ENCODE data around the gene HAUS7.
A peak's percentile ranks its signal among the peaks of the same experiment; 100 is the strongest.

HAUS7 gene

DNA sequence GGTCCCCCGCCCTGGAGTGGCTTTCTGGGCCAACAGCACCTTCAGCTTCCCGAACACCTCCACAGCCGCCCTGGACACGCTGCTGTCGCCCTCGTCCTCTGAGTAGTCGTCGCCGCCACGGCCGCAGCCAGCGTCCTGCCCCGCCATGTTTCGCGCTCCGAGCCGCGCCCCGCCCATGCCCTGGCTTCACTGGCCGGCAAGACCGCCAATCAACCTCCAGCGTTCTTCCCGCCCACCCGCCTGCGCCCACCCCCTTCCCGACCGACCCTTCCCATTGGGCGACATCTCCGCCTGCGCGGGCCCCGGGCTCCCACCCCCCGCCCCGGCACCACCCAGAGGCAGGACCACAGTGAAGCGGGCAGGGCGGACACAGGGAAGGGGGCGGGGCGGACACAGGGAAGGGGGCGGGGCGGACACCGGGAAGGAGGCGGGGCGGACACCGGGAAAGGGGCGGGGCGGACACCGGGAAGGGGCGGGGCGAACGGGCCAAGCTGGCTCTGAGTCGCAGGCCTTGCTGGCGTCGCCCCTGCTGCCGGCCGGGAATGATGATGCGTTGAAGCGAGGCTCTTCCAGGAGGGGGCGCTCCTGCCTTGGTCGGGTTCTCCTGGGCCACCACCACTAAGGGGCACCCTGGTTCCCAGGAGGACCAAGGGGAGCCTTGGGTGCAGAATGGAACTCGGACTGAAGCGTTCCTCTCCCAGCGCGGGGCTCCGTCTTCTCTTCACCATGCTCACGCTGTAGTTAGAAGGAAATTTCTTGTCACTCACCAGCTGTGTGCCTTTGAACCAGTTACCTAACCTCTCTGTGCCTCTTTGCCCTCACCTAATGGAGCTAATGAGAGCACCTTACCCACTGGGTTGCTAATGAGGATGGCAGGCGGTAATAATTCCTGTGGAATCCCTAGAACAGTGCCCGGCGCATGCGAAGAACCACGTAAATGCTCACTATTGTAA, at the start of gene HAUS7:
Gene HAUS7 (minus strand): TSS at position 166 of the 953 bp plus-strand sequence. CDS start 19 bp downstream, at position 147.
- DNase-seq (ENCODE audit: low read depth in 3 of 3), result peak; percentile 69 to 85 (median 74)

DNA sequence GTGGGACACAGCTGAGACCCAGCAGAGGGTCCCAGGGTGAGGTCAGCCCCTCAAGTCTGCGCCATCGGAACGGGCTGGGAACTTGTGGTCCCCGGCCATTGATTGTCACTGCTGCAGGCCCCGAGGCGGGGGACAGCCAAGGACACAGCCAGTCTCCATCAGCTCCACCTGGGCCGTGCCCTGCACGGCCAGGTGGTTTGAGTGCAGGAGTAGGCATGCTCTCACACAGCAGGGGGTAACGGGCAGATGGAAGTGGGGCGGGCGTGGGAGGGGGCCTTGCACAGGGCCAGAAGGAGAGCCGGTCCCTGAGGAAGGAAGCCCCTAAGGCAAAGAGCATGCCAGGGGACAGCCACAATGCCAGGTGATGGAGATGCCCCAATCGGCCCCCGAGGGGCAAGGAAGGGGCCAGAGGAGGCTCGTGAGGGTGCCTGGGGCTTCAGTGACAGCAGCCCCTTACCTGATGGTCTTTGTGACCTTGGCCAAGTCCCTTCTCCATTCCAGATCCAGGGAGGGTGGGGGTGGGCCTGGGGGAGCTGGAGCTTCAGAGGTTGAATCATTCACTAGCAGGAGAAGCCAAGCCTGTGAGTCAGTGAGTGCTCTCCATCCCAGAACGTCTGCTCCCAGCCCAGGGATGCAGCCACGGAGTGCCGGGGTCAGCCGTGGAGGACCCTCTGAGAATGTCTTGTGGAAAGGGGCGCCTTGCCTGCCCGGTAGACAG, 49.4 kb upstream of the HAUS7 start:
- DNase-seq (ENCODE audit: low read depth in 3 of 3), result no peak

DNA sequence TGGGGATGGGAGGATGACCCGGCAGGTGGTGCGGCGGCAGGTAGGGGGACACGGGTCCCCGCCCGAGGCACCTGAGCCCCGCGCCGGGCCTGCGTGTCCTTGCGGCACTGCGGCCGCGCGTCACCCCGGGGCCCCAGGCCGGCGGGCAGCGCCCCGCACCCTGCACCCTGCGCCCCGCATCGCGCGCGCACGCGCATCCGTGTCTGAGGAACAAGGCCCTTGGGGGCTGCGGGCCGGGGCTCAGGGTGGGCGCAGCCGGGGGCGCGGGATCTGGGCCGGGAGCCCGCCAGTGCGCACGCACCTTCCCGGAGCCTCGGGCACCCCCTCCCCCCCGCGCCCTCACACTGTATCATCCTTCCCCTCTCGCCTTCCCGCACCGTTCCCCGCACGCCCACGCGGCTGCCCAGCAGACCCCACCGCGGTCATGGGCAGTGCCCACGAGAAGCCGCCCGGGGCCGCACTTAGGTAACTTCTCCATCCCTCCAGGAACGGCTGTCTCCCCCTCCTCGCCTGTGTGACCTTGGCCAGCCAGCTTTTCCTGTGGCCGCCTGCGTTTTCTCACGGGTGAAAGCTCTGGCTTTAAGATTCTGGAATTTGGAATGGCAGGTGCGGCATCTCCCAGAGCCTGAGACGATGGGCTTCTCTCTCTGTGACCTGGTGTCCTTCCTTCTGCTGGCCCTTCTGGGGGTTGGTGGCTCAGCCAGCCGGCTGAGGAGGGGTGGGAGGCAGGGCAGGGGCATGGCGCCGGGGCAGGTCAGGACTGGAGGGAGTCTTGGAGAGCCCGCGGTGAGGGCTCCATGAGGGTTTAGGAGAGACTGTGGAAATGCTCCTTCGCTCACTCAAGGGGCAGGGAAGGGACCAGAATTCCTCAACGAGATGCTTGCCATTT, 47.8 kb upstream of the HAUS7 start:
- DNase-seq (ENCODE audit: low read depth in 3 of 3), result no peak

DNA sequence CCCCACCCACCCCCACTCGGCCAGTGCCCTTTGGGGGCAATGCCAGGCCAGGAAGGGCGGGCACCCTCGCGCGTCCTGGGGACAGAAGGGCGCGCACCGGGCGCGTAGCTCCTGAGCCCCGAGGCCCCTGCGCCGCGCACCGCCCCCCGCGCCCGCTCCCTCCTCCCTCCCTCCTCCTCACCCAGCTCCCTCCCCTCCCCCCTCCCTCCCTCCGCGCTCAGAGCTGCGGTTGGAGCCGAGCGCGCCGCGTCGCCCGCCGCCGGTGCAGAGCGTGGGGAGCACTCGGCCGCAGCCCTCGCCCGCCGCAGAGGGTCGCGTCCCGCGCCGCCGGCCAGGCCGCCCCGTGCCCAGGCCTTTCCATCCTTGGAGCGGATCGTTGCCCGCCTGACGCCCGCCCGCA, 47.0 kb upstream of the HAUS7 start, which contains the start of gene ATP2B3:
Gene ATP2B3 (plus strand): TSS at position 220 of the 400 bp plus-strand sequence. CDS start 18,606 bp downstream, outside the sequence.
- no peak for DNase-seq (ENCODE audit: low read depth in 3 of 3)

DNA sequence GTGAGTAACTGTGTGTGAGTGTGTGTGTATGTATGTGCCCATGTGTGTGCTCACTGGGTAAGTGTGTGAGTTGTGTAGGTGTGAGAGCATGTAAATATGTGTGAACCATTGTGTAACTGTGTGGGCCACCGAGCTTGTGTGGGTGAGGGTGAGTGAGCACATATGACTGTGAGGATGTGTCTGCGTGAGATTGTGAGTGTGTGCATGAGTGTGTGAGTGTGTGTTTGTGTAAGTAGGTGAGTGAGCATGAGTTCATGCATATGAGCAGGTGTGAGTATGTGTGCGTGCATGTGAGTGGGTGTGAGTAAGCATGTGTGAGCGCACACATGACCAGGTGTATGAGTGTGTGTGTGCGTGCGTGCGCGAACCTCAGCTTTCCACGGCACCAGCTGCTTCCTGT, 45.7 kb upstream of the HAUS7 start:
- no peak for DNase-seq (ENCODE audit: low read depth in 3 of 3)

DNA sequence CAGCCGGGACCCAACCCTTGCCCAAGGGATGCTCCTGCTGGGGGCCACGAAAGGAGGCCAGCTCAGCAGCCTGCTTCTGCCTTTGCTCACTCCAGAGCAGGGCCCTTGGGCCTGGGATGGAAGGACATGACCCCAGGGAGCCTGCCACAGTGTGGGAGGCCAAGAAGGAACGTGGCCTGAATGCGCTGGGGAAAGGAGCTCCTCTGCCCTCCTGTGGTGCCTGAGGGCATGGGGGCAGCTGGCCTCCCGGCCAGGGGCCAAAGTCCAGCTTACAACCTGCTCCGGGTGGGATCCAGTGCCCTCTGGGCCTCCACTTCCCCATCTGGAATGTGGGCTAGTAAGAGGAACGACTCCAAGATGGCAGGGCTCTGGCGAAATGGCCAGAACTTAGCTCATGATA, 45.1 kb upstream of the HAUS7 start:
- DNase-seq (ENCODE audit: low read depth in 3 of 3), result no peak

DNA sequence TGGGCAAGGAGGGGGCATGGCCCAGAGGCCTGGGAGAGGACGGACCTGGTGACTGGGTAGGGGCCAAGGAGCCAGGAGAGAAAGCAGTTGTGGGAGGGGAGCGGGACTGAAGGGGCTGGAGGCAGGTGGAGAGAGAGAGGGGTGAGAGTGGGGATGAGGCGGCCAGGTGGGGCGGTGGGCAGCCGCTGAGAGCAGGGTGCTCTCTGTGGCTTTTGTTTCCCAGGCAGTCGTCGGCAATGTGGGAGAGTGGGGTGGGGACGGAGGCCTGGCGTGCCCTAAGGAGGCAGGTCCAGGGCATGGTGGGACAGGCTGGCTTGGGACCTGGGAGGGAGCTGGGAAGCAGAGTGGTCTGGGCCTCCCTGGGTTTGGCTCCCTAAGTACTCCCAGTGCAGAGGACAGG, 43.9 kb upstream of the HAUS7 start:
- no peak for DNase-seq (ENCODE audit: low read depth in 3 of 3)

DNA sequence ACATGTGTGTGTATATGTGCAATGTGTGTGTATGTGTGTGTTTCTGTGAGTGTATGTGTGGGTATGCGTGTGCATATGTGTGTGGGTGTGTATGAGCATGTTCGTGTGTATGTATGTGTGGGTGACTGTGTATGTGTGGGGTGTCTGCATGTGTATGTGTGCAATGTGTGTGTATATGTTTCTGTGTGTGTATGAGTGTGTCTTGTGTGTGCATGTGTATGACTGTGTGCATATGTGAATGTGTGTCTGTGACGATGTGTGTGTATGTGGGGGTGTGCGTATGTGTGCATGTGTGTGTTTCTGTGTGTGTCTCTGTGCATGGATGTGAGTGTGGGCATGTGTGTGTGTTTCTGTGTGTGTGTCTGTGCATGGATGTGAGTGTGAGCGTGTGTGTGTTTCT, 42.9 kb upstream of the HAUS7 start:
- DNase-seq (ENCODE audit: low read depth in 3 of 3), result no peak

DNA sequence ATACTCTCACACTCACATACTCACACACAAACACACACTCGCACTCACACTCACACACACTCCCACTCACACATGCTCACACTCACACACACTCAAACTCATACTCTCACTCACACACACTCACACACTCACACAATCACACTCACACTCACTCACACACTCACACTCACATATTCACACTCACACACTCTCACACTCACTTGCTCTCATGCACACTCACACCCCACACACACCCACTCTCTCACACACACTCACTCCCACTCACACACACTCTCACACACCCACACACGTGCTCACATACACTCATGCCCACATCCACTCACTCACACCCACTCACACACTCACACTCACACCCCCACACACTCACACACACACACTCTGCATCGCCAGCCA, 42.1 kb upstream of the HAUS7 start:
- no peak for DNase-seq (ENCODE audit: low read depth in 3 of 3)

DNA sequence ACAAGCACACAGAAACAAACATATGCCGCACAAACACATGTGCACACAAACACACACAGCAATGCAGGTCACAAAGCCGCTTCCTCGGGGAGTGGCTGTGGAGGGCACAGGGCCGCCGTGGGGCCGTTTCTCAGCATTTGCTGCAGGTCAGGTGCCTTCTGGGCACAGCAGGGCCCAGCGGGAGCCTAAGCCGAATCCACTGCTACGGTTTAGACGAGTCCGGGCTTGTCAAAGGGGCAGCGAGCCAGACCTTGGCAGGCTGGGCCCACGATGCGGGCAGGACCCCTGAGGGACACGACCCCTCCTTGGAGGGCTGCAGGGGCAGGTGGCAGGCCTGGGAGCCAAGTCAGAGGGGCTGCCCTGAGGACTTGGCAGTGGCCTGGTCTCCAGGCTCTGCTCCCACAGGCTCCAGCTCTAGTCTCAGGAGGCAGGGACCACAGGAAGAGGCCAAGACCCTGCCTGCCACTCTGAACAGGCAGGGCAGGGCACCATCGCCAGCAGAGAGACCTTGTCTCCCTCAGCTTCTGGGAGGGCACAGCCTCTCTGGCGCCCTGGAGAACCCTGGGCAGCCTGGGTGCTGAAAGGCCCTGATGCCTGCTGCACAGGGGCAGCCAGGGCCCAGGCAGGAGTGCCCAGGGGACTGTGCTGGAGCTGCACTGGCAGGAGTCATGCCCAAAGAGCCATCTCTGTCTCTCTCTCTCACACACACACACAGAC, 41.6 kb upstream of the HAUS7 start:
- no peak for DNase-seq (ENCODE audit: low read depth in 3 of 3)

DNA sequence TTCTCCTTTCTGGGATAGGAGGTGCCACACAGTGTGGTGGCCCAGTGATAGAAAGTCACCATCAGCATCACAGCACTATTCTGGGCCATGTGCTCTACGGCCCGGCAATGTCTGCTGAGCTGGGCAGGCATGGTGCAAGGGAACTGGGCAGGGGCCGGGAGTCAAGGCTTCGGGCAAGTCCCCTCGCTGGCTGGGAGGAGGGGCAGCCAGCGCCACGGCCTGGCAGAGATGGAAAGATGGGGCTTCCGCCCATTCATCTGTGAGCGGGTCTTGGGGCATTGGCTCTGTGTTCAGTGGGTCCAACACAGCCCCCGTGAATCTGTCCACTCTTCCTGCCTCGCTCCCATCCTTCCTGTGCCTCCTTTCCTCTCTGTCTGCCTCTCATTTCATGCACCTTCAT, 40.0 kb upstream of the HAUS7 start:
- no peak for DNase-seq (ENCODE audit: low read depth in 3 of 3)

DNA sequence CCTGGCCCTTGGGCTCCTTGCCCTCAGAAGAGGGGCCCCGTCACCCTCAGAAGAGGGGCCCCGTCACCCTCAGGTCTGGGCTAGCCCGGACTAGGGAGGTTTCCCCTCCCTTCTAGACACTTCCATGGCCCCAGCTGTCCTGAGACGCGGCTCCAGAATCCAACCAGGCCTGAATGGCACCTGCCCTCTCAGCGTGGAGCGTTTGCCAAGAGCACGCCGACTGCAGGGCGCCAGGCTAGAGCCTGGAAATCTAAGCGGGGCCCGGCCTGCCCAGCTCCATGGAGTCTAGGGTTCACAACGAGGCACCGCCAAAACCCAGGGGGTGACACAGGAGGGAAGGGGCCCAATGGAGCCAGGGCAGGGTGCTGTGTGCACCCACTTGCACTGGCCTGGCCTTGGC, 39.2 kb upstream of the HAUS7 start:
- DNase-seq (ENCODE audit: low read depth in 3 of 3), result no peak

DNA sequence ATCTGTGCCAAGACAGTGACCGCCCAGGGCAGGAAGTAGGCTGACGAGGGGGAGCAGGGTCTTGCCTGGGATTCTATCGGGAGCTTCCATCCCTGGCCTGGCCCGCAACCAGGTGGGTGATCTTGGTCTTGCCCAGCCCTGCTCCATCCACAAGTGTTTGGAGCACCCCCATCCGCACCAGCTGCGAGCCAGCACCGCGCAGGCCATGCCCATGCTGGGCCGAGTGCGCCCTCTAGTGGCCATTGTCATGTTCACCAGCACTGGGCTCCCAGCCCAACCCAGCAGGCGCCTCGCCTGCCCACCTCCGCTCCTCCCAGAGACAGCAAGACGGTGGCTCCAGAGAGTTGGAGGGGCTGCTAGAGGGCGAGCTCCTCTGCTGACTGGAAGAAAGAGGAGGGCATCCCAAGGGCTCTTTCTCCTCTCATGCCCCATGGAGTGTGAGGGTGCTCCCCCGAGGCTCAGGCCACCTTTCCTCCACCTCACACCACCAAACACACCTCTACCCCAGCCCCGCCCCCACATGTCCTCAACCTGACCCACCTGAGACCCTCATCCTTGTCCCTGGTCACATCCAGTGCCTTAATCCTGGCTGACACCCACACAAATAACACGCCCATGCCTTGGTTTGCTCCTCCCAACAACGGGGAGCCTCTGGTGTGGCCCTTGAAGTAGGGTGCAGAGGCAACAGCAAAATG, 37.3 kb upstream of the HAUS7 start:
- DNase-seq (ENCODE audit: low read depth in 3 of 3), result peak; percentile 63 to 74 (median 69)

DNA sequence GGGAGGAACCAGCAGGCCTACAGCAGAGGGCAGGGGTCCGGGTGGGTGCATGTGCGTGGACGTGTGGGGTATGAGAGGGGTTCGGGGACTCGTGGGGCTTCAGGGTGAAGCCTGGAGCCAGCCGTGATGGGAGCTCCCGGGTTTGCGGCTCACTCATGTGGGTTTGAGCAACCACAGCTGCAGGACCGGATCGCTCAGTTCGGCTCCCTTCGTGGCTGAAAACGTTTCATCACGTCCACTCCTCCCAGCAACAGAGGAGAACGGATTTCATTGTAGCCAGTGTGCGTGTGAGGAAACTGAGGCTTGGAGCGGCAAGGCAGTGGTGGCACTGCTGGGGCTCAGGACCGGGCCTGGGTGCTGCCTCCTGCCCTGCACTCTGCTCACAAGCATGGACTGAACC, 35.0 kb upstream of the HAUS7 start:
- DNase-seq (ENCODE audit: low read depth in 3 of 3), result no peak

DNA sequence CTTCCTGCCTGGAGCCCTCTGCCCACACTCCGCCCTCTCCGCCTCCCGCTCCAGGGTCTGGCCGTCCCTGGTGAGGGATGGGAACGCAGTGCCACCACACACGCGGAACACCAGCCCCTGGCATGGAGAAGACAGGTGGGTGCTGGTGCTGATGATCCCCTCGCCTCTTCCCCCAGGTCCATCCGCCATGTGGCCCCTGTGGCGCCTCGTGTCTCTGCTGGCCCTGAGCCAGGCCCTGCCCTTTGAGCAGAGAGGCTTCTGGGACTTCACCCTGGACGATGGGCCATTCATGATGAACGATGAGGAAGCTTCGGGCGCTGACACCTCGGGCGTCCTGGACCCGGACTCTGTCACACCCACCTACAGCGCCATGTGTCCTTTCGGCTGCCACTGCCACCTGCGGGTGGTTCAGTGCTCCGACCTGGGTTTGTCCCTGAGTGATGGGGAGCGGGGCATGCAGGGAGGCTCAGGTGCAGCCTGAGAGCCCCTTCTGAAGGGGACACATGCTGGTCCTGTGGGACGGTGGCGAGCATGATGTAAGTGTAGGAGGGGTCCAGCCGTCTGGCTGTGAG, 34.2 kb upstream of the HAUS7 start:
- DNase-seq (ENCODE audit: low read depth in 3 of 3), result no peak

DNA sequence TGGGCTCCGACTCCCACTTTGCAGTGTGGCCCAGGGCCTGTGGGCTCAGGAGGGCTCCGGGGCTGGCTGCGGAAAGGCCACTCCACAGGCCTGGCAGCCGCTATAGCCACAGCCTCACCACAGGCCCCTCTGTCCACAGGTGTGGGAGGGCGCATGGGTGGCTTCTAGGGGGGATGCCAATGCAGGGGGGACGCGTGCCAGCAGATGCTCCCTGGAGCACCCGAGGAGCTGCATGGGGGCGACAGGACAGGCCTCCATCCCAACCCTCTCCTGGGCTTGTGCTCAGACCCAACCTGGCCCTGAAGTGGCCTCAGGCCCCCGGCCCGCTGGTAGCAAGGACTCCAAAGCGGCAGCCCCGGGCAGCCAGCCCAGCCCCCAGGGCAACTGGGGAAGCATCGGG, 32.4 kb upstream of the HAUS7 start:
- no peak for DNase-seq (ENCODE audit: low read depth in 3 of 3)

DNA sequence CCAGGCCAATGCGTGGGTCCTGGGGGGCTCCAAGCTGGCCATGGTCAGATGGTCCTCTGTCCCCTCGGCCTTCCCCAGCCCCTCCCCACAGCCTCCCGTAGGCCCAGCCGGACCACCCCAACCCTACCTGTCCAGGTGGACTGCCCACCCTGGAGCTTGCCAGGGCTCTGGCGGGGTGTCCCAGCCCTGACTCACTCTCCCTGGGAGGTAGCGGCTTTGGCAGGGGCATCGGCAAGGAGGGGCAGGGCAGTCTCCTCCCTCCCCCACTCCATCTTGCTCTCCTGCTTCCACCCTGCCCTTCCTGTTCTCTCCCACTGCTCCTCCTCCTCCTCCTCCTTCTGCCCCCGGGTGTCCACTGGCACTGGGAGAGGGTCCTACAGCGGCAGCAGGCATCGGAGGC, 31.8 kb upstream of the HAUS7 start:
- DNase-seq (ENCODE audit: low read depth in 3 of 3), result no peak

DNA sequence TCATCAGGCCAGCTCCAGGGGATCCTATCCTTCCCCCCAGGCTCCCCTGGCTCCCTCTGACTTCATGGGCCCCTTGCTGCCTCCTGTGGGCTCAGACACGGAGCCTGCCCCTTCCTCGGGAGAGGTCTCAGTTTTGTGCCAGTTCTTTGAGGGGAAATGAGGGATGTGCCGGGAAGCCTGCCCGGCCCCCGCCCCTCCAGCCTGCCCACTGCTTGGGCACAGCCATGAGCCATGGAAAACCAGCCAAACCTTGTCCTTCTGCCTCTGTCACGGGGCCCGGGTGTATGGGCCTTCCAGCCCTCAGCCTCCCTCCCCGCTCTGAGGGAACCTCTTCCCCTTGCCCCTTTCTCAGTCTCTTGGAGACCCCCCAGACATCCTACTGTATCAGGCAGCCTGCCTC, 31.2 kb upstream of the HAUS7 start:
- DNase-seq (ENCODE audit: low read depth in 3 of 3), result no peak

DNA sequence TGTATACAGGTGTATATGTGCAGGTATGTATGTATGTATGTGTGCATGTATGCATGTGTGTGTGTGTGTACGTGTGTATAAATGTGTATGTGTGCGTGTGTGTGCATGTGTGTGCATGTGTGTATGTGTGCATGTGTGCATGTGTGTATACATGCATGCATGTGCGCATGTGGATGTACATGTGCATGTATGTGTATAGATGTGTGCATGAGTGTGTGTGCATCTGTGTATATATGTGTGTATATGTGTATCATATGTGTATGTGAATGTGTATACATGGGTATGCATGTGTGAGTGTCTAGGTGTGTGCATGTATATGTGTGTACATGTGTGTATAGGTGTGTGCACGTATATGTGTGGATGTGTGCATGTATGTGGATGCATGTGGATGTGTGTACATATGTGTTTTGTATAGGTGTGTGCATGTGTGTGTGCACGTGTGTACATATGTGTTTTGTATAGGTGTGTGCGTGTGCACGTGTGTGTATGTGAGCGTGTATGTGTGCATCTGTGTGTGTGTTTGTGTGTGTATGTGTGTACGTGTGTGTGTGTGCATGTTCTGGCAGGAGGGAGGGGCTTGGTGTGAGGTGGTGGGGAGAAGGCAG, 30.4 kb upstream of the HAUS7 start:
- DNase-seq (ENCODE audit: low read depth in 3 of 3), result no peak

DNA sequence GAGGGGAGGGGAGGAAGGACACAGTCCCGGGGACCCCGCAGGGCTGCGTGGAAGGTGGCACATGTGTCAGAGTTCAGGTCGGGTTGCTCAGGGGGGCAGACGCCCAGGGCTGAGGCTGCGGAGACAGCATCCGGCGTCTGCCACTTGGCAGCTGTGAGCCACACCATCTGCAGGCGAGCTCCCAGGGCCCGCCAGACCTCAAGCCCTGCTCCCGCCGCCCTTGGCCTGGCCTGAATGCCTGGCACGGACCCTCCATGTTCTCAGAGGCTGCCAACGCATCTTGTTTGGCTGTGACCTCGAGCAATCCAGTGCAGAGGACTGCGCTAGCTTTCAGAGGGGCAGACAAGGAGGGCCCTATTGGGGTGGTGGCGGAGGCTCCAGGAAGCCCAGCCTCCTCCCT, 29.5 kb upstream of the HAUS7 start:
- no peak for DNase-seq (ENCODE audit: low read depth in 3 of 3)

Data from stimulated activated CD4-positive, alpha-beta T cell treated with anti-CD3 and anti-CD28 coated beads, TNF-alpha, amount 100 ng/mL, for 24 hours (primary cell).